Panc1 (cell line): Measurements from ENCODE around the gene PPP1R27. TPM values are rescaled to one million over a fixed set of nuclear protein-coding genes. Genes with fewer than 3 reads are reported as not detected.

Experiments used
- ATAC-seq: fragments of 200-7000 bp; cut with Tn5 transposase; 2 replicates; pipeline ENCODE4 v1.9.1; 2020; ENCODE audit warnings: mild to moderate bottlenecking, moderate library complexity
- BruUV-seq: library from RNA; stranded (reverse); fragments of 400-500 nt; replicated peaks from 2 replicates; lab custom pipeline; 2021; lab: Mats Ljungman, UMichigan
- CTCF ChIA-PET: fragments of 300-600 bp; sonication (Branson Sonifier 250); formaldehyde crosslinking; loops from one replicate; lab custom pipeline; 2022; ENCODE audit warnings: antibody characterized with exemption; lab: Charles Lee
- POLR2A ChIA-PET: fragments of 300-600 bp; sonication (Branson Sonifier 250); formaldehyde crosslinking; loops from one replicate; lab custom pipeline; 2022; ENCODE audit warnings: antibody characterized with exemption; lab: Charles Lee
- DNase-seq: peaks from one replicate; pipeline ENCODE4 v3.0.0-alpha.2; 2010; ENCODE audit warnings: low read depth, low spot score
- H3K27ac ChIP-seq: 2 replicates; pipeline ENCODE4 v1.5.1; 2011; ENCODE audit warnings: mild to moderate bottlenecking, low read length, inconsistent platforms
- H3K27me3 ChIP-seq: fragments of 200-500 bp; sonication (Bioruptor generic); 2 replicates; pipeline ENCODE4 v1.6.0; 2014; ENCODE audit warnings: low read length, inconsistent platforms; ENCODE audit not compliant: control insufficient read depth, insufficient read depth
- H3K36me3 ChIP-seq: fragments of 200-500 bp; sonication (Bioruptor generic); 2 replicates; pipeline ENCODE4 v1.5.1; 2014; ENCODE audit warnings: inconsistent platforms, mild to moderate bottlenecking, low read length, moderate library complexity; ENCODE audit not compliant: control insufficient read depth, insufficient read depth
- H3K4me1 ChIP-seq: 2 replicates; pipeline ENCODE4 v1.5.1; 2011; ENCODE audit warnings: inconsistent platforms, mild to moderate bottlenecking, low read length, moderate library complexity; ENCODE audit not compliant: control insufficient read depth, insufficient read depth
- H3K4me3 ChIP-seq, 2 experiments: 2 replicates each; pipeline ENCODE4 v1.5.1; 2011 to 2012; ENCODE audit warnings: low read depth in 2 of 2, low read length in 2 of 2, mild to moderate bottlenecking in 2 of 2, inconsistent platforms in 1 of 2, moderate library complexity in 1 of 2
- H3K9me3 ChIP-seq: fragments of 200-500 bp; sonication (Bioruptor generic); 2 replicates; pipeline ENCODE4 v1.5.1; 2014; ENCODE audit warnings: low read depth, mild to moderate bottlenecking, inconsistent platforms, low read length, moderate library complexity; ENCODE audit not compliant: control insufficient read depth, insufficient read depth
- CTCF ChIP-seq: fragments of 450-650 bp; IDR thresholded peaks from 2 replicates; pipeline ENCODE4 v1.5.1; 2017; ENCODE audit warnings: mild to moderate bottlenecking
- POLR2AphosphoS5 ChIP-seq: IDR thresholded peaks from 2 replicates; pipeline ENCODE4 v1.6.1; 2012; ENCODE audit warnings: mild to moderate bottlenecking, low read depth, low read length, moderate library complexity
- REST ChIP-seq, 2 experiments: IDR thresholded peaks; 2 replicates each; pipeline ENCODE4 v1.6.1; 2011 to 2012; ENCODE audit warnings: low read depth in 2 of 2, control low read depth in 1 of 2, low read length in 1 of 2, mild to moderate bottlenecking in 1 of 2, moderate library complexity in 1 of 2; ENCODE audit not compliant: insufficient read depth in 1 of 2
- SIN3A ChIP-seq: IDR thresholded peaks from 2 replicates; pipeline ENCODE4 v1.6.1; 2012; ENCODE audit warnings: low read depth, mild to moderate bottlenecking, low read length, moderate library complexity, borderline replicate concordance; ENCODE audit not compliant: insufficient read depth
- TCF7L2 ChIP-seq: IDR thresholded peaks from 2 replicates; pipeline ENCODE4 v1.6.1; 2011; ENCODE audit warnings: mild to moderate bottlenecking, low read depth, low read length, inconsistent platforms
- in situ Hi-C: cut with HindIII; loops from 2 replicates; pipeline ENCODE4 v1.10.0; 2016; ENCODE audit warnings: low sequenced_read_pairs, low pct_unique_long_range_greater_than_20kb
- intact Hi-C: fragments of 100-400 bp; cut with micrococcal nuclease; formaldehyde crosslinking; loops from one replicate; pipeline ENCODE4 v1.10.0; 2022; ENCODE audit not compliant: unreplicated experiment
- total RNA-seq: library from RNA; stranded (reverse); gene quantifications from one replicate; pipeline ENCODE4 v1.2.1, GENCODE V29; 2021; ENCODE audit not compliant: unreplicated experiment

PPP1R27 gene
- total RNA-seq, 1 experiment from 2014 or later = not detected

GRCh38 chr17:81867991-81868673 lies 33.3 kb upstream of the PPP1R27 start:
- H3K27me3 ChIP-seq = no peaks in the 10 kb centered on the region
- DNase-seq (no peak), ATAC-seq (peak; percentile 27)
- H3K4me1 ChIP-seq = peaks cover 59% of the 10 kb centered on the region
- in situ Hi-C loops (no loop called here), intact Hi-C loops (loop anchor here (10.0 kb wide), 1 partner anchor 157 kb away; the partner anchor contains the start of genes CENPX and LRRC45)
- H3K27ac ChIP-seq = peak overlapping the region; percentile 90
- no peaks in the 10 kb centered on the region for H3K9me3 ChIP-seq
- peak; percentile 17 for TF ChIP-seq SIN3A
- TF ChIP-seq REST (IDR thresholded peaks at IDR 0.05; ENCODE audit: insufficient read depth in 1 of 2, low read depth in 2 of 2, low read length in 1 of 2) = peak in 1 of 2 experiments; percentile 69; a peak in 1 of 4 replicates
- peak; percentile 36 for TF ChIP-seq POLR2AphosphoS5
- TF ChIP-seq TCF7L2 = peak; percentile 0
- no peak for TF ChIP-seq CTCF
- ChIA-PET POLR2A (no interaction called here), CTCF (no interaction called here)
- peaks cover 9% of the 10 kb centered on the region; the same call in 1 of the 2 replicates for H3K36me3 ChIP-seq
- no TSS peak for BruUV-seq
- H3K4me3 ChIP-seq = no peak overlapping the region

- peak overlapping the region; percentile 90 for H3K27ac ChIP-seq
- no peak overlapping the region for H3K4me3 ChIP-seq
- POLR2A ChIA-PET = interaction anchor here (0.6 kb wide), 1 partner anchor 153 kb away, joined by 3 read pairs; no protein-coding TSS in a partner anchor
- TF ChIP-seq TCF7L2 (no peak; the same call in 1 of the 2 replicates), SIN3A (no peak; the same call in none of the 2 replicates), POLR2AphosphoS5 (peak; percentile 71)
- no peaks in the 10 kb centered on the region for H3K27me3 ChIP-seq
- CTCF ChIA-PET = interaction anchor here (1.0 kb wide), 1 partner anchor 60 kb away, joined by 3 read pairs; no protein-coding TSS in a partner anchor
- ATAC-seq (peak; percentile 40), DNase-seq (no peak)
- in situ Hi-C loops (no loop called here), intact Hi-C loops (loop anchor here (10.0 kb wide), 1 partner anchor 157 kb away; the partner anchor contains the start of genes CENPX and LRRC45)
- peaks cover 9% of the 10 kb centered on the region; the same call in 1 of the 2 replicates for H3K36me3 ChIP-seq
- no TSS peak for BruUV-seq
- H3K9me3 ChIP-seq = no peaks in the 10 kb centered on the region
- peaks cover 62% of the 10 kb centered on the region for H3K4me1 ChIP-seq
These were observed 32.5 kb upstream of the PPP1R27 start for GRCh38 chr17:81867170-81867990.
